GM23248 (cell line): ENCODE data around the gene BAD. TPM values are rescaled to one million over a fixed set of nuclear protein-coding genes. Genes with fewer than 3 reads are reported as not detected.

Experiments used
- DNase-seq: peaks from one replicate; pipeline ENCODE4 v3.0.0-alpha.2; 2015
- H2AFZ ChIP-seq: fragments of 200-600 bp; sonication (generic); 2 replicates; pipeline ENCODE4 v1.6.1; 2016; ENCODE audit warnings: antibody characterized with exemption
- H3F3A ChIP-seq: fragments of 200-600 bp; sonication (generic); 2 replicates; pipeline ENCODE4 v1.6.1; 2016; ENCODE audit warnings: mild to moderate bottlenecking, antibody characterized with exemption, mixed run types; ENCODE audit not compliant: insufficient read depth
- H3K27ac ChIP-seq: fragments of 200-600 bp; sonication (generic); 2 replicates; pipeline ENCODE4 v1.5.1; 2016; ENCODE audit warnings: mild to moderate bottlenecking
- H3K27me3 ChIP-seq: fragments of 200-600 bp; sonication (generic); replicated peaks from 2 replicates; pipeline ENCODE4 v1.6.1; 2016; ENCODE audit warnings: mild to moderate bottlenecking; ENCODE audit not compliant: insufficient read depth
- H3K36me3 ChIP-seq: fragments of 200-600 bp; sonication (generic); 2 replicates; pipeline ENCODE4 v1.6.1; 2016; ENCODE audit warnings: low read depth, mild to moderate bottlenecking
- H3K4me1 ChIP-seq: fragments of 200-600 bp; sonication (generic); 2 replicates; pipeline ENCODE4 v1.6.1; 2016; ENCODE audit warnings: mild to moderate bottlenecking; ENCODE audit not compliant: insufficient read depth
- H3K4me2 ChIP-seq: fragments of 200-600 bp; sonication (generic); one replicate; pipeline ENCODE4 v1.6.1; 2016; ENCODE audit warnings: mild to moderate bottlenecking; ENCODE audit not compliant: unreplicated experiment
- H3K4me3 ChIP-seq: fragments of 200-600 bp; sonication (generic); 2 replicates; pipeline ENCODE4 v1.5.1; 2016; ENCODE audit warnings: mild to moderate bottlenecking
- H3K79me2 ChIP-seq: fragments of 200-600 bp; sonication (generic); 2 replicates; pipeline ENCODE4 v1.6.1; 2016; ENCODE audit warnings: mild to moderate bottlenecking; ENCODE audit not compliant: insufficient read depth
- H3K9ac ChIP-seq: fragments of 200-600 bp; sonication (generic); 2 replicates; pipeline ENCODE4 v1.6.1; 2016; ENCODE audit warnings: mild to moderate bottlenecking
- H3K9me2 ChIP-seq: fragments of 200-600 bp; sonication (generic); 2 replicates; pipeline ENCODE4 v1.6.1; 2016; ENCODE audit warnings: mixed run types, mild to moderate bottlenecking, moderate library complexity; ENCODE audit not compliant: insufficient read depth
- H3K9me3 ChIP-seq: fragments of 200-600 bp; sonication (generic); one replicate; pipeline ENCODE4 v1.6.1; 2017; ENCODE audit warnings: low read depth
- H4K20me1 ChIP-seq: fragments of 200-600 bp; sonication (generic); 2 replicates; pipeline ENCODE4 v1.6.0; 2016; ENCODE audit not compliant: insufficient read depth
- EZH2 ChIP-seq: fragments of 200-600 bp; sonication (generic); IDR thresholded peaks from 2 replicates; pipeline ENCODE4 v1.6.1; 2018; ENCODE audit warnings: antibody characterized with exemption, mild to moderate bottlenecking; ENCODE audit not compliant: insufficient read depth, poor library complexity, severe bottlenecking
- EZH2phosphoT487 ChIP-seq: fragments of 200-600 bp; sonication (generic); IDR thresholded peaks from 2 replicates; pipeline ENCODE4 v1.6.1; 2018; ENCODE audit warnings: antibody characterized with exemption, moderate library complexity, mild to moderate bottlenecking, low read depth; ENCODE audit not compliant: insufficient read depth
- WGBS, 2 experiments: methylation state at CpG; one replicate each; pipeline ENCODE4 v1.1.6; 2015 to 2017; ENCODE audit warnings: low lambda C conversion rate in 2 of 2, low coverage in 1 of 2; ENCODE audit errors: missing lambda C conversion rate in 2 of 2; 5-methylcytosine and 5-hydroxymethylcytosine counted together
- in situ Hi-C: fragments of 300-500 bp; cut with MboI; formaldehyde crosslinking; loops from 2 replicates; pipeline ENCODE4 v1.15.0; 2020
- polyA plus RNA-seq: library from polyadenylated mRNA; unstranded; fragments of >200 nt; fragmentation: Nextera tagmentation; extraction: Ambion mirVana; gene quantifications from 2 replicates; pipeline ENCODE4 v1.2.1, GENCODE V29; 2016
- total RNA-seq: library from RNA; depleted of rRNA; stranded (reverse); fragments of >200 nt; shearing (Covaris generic); gene quantifications from 2 replicates; pipeline ENCODE4 v1.2.3, GENCODE V29; 2014

BAD gene
- total and polyA plus RNA-seq, 2 experiments from 2014 or later = 146 to 170 TPM

GRCh38 chr11:64287676-64288352, 3.3 kb upstream of the BAD start:
- Histone ChIP-seq H3K9me3 (no peaks in the 10 kb centered on the region), H3K4me1 (no peaks in the 10 kb centered on the region), H2AFZ (no peak overlapping the region), H3K27me3 (peaks cover 11% of the 10 kb centered on the region), H3K79me2 (peaks cover 22% of the 10 kb centered on the region), H4K20me1 (no peaks in the 10 kb centered on the region), H3K9ac (no peak overlapping the region), H3K4me3 (no peak overlapping the region), H3F3A (no peaks in the 10 kb centered on the region), H3K27ac (no peak overlapping the region), H3K9me2 (no peaks in the 10 kb centered on the region), H3K36me3 (no peaks in the 10 kb centered on the region), H3K4me2 (no peak overlapping the region)
- DNase-seq = no peak
- in situ Hi-C loops = no loop called here
- TF ChIP-seq EZH2 (no peak), EZH2phosphoT487 (no peak)
- WGBS, 2 experiments = 97% methylated on average over 31 to 33 of the region's 33 CpGs

GRCh38 chr11:64286801-64287159, 2.3 kb upstream of the BAD start:
- Histone ChIP-seq H3K9ac (0 out of 2 replicates have a peak overlapping the region, but pooled peaks have one; percentile 92), H3K27ac (no peak overlapping the region), H3K36me3 (0 out of 2 replicates have a peak, but pooled peaks cover 5% of the 10 kb centered on the region), H3F3A (no peaks in the 10 kb centered on the region), H3K9me2 (no peaks in the 10 kb centered on the region), H3K4me3 (peak overlapping the region; percentile 88; the same call in 1 of the 2 replicates), H2AFZ (no peak overlapping the region), H3K79me2 (peaks cover 32% of the 10 kb centered on the region), H3K4me2 (no peak overlapping the region), H3K27me3 (peaks cover under 1% of the 10 kb centered on the region; the same call in 1 of the 2 replicates), H4K20me1 (no peaks in the 10 kb centered on the region), H3K4me1 (no peaks in the 10 kb centered on the region), H3K9me3 (no peaks in the 10 kb centered on the region)
- WGBS, 2 experiments = 83 to 84% methylated on average over 9 of the region's 9 CpGs
- no peak for TF ChIP-seq EZH2phosphoT487
- in situ Hi-C loops = no loop called here
- no peak for DNase-seq

- peak overlapping the region; percentile 88 for H3K4me3 ChIP-seq
- no peaks in the 10 kb centered on the region for H3F3A ChIP-seq
- WGBS, 2 experiments = 29 to 41% methylated on average over 22 to 31 of the region's 40 CpGs
- peak; percentile 29 for DNase-seq
- TF ChIP-seq EZH2phosphoT487 (no peak), EZH2 (no peak)
- H3K4me1 ChIP-seq = no peaks in the 10 kb centered on the region
- H2AFZ ChIP-seq = peak overlapping the region; percentile 85
- peaks cover 38% of the 10 kb centered on the region for H3K79me2 ChIP-seq
- H3K36me3 ChIP-seq = 0 out of 2 replicates have a peak, but pooled peaks cover 5% of the 10 kb centered on the region
- peak overlapping the region; percentile 92 for H3K9ac ChIP-seq
- H3K27me3 ChIP-seq = no peaks in the 10 kb centered on the region; the same call in 1 of the 2 replicates
- H3K27ac ChIP-seq = peak overlapping the region; percentile 88; the same call in 1 of the 2 replicates
- no peaks in the 10 kb centered on the region for H3K9me3 ChIP-seq
- in situ Hi-C loops = no loop called here
- no peaks in the 10 kb centered on the region for H3K9me2 ChIP-seq
- peak overlapping the region; percentile 97 for H3K4me2 ChIP-seq
- no peaks in the 10 kb centered on the region for H4K20me1 ChIP-seq
Observed at GRCh38 chr11:64285885-64286800, 1.7 kb upstream of the BAD start.

DNA sequence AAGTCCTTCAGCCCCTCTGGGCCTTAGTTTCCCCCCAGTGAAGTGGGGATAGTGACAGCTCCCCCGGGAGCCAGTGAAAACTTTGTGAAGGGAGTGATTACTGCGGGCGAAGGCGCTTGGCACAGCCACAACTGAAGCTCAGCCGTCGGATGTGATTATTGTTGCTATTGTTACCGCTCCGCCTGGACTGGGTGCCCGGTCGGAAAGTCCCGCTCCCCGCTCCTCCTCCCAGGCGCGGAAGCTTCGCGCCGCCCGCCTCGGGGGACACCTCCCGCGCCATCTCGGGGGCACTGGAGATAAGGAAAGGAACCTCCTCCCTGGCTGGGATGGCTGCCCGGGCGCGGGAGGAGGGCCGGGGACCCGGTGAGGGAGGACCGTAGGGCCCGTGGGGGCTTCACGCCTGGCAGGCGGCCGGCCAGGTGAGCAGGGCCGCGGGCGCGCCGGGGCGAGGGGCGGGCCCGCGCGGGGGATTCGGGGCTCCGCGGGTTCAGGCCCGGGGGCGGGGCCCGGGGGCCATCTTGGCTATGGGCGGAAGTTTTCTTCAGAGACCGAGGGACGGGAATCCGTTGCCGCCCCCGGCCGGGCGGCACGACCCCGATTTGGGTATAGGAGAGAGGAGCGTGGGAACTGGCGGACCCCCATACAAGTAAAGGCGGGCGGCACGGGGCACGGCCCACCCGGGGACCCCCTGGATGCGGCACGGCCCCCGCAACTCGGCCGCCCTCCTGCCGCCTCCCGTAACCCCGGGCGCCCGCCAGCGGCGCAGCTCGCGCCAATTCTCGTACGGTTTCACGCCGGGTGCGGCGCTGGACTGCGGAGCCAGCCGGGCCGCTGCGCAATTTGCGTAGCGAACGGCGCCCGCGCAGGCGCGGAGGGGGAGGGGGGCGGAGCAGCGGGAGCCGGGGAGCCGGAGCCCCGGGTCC, 758 bp upstream of the BAD start, which contains the start of gene GPR137:
Gene GPR137, plus strand, starts transcription at position 887 of the 923 bp plus-strand sequence. CDS start 677 bp downstream, outside the sequence.
- DNase-seq = peak; percentile 87
- Histone ChIP-seq H3K79me2 (peaks cover 39% of the 10 kb centered on the region), H3K36me3 (0 out of 2 replicates have a peak, but pooled peaks cover 5% of the 10 kb centered on the region), H3K4me3 (peak within 1 kb of the TSS; percentile 88), H3K27me3 (no peaks in the 10 kb centered on the region), H3K9me3 (no peaks in the 10 kb centered on the region), H3K4me2 (peak within 1 kb of the TSS; percentile 97), H3K9me2 (no peaks in the 10 kb centered on the region), H3F3A (no peaks in the 10 kb centered on the region), H2AFZ (peak within 1 kb of the TSS; percentile 85), H3K9ac (peak within 1 kb of the TSS; percentile 92), H3K27ac (peak within 1 kb of the TSS; percentile 88), H3K4me1 (no peaks in the 10 kb centered on the region), H4K20me1 (no peaks in the 10 kb centered on the region)
- TF ChIP-seq EZH2phosphoT487 = no peak
- TF ChIP-seq EZH2 = no peak
- WGBS, 2 experiments = 0 to 1% methylated on average over 54 to 78 of the region's 102 CpGs
- in situ Hi-C loops = no loop called here
